KMS-11 (cell line): ENCODE results near the gene TMEM204.

ENCODE experiments used
- H2AFZ ChIP-seq: fragments of 200-600 bp; sonication (generic); 2 replicates; pipeline ENCODE4 v1.6.1; 2016; ENCODE audit warnings: antibody characterized with exemption, mixed run types, low read depth
- H3K27ac ChIP-seq: fragments of 200-600 bp; sonication (generic); 2 replicates; pipeline ENCODE4 v1.6.1; 2016; ENCODE audit warnings: mild to moderate bottlenecking, mixed run types
- H3K27me3 ChIP-seq: fragments of 200-600 bp; sonication (generic); 2 replicates; pipeline ENCODE4 v1.6.1; 2017; ENCODE audit warnings: mild to moderate bottlenecking, low read depth, mixed run types, moderate library complexity; ENCODE audit not compliant: insufficient read depth
- H3K36me3 ChIP-seq: fragments of 200-600 bp; sonication (generic); 2 replicates; pipeline ENCODE4 v1.6.1; 2017; ENCODE audit warnings: mild to moderate bottlenecking, mixed run types; ENCODE audit not compliant: insufficient read depth
- H3K4me1 ChIP-seq: fragments of 200-600 bp; sonication (generic); 2 replicates; pipeline ENCODE4 v1.6.1; 2016; ENCODE audit warnings: mild to moderate bottlenecking, low read depth, mixed run types; ENCODE audit not compliant: poor library complexity, severe bottlenecking
- H3K4me2 ChIP-seq: fragments of 200-600 bp; sonication (generic); 2 replicates; pipeline ENCODE4 v1.7.0; 2016; ENCODE audit warnings: mild to moderate bottlenecking, mixed run types
- H3K4me3 ChIP-seq: fragments of 200-600 bp; sonication (generic); IDR thresholded peaks from 2 replicates; pipeline ENCODE4 v1.6.1; 2017; ENCODE audit warnings: low read depth, low read length, mixed read lengths; ENCODE audit not compliant: insufficient read depth
- H3K79me2 ChIP-seq: fragments of 200-600 bp; sonication (generic); 2 replicates; pipeline ENCODE4 v1.6.1; 2016; ENCODE audit warnings: low read depth, mixed run types; ENCODE audit not compliant: insufficient read depth
- H3K9ac ChIP-seq: fragments of 200-600 bp; sonication (generic); 2 replicates; pipeline ENCODE4 v1.6.1; 2016; ENCODE audit warnings: mild to moderate bottlenecking, mixed run types
- H4K20me1 ChIP-seq: fragments of 200-600 bp; sonication (generic); 2 replicates; pipeline ENCODE4 v1.6.1; 2016; ENCODE audit warnings: mild to moderate bottlenecking, mixed run types; ENCODE audit not compliant: insufficient read depth
- CTCF ChIP-seq: fragments of 200-600 bp; sonication (generic); conservative IDR thresholded peaks from 2 replicates; pipeline ENCODE4 v1.6.1; 2017; ENCODE audit warnings: low read depth, mild to moderate bottlenecking, antibody characterized with exemption, low read length, moderate library complexity, mixed read lengths

Gene TMEM204

DNA sequence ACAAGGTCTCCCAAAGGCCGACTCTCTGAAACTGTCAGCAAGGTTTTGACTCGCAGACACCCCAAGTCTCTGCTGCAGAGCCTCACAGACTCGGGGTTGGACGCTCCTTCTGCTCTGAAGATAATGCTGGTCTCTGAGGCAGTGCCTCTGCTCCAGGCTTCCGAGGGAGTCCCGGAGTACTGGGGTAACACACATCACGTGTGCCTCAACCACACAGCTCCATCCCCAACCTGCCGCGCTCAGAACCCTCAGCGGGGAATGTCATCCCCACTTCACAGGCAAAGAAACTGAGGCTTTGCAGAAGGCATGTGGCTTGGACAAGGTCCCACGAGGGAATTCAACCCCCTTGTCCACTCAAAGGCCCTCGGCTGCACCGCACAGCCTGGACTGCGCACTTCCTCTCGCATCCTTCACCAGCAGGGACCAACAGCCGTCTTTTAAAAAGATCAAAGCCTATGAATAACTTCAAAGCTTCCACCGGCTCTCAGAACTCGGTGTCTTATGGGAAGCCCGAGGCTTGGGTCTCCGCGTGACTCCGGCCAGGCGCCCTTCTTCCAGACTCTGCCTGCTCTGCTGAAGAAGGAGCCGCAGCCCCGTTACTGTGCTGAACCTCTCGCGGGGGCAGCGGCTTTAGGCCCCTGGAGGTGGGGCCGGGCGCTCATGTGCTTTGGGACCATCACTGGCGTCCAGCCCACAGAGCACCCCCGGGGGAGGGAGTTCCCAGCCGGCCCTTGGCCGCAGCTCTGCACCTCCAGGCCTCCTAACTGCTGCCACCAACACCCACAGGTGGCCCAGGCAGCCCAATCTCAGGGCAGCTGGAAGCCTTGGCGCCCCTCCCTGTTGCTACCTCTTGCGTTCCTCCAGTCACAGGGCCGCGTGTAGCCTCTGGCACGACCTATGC, 2.2 kb downstream of the TMEM204 start:
- H4K20me1 ChIP-seq, result no peaks in the 10 kb centered on the region

GRCh38 chr16:1536601-1537000, 3.1 kb downstream of the TMEM204 start:
- Histone ChIP-seq H3K9ac (no peak overlapping the region), H3K79me2 (no peaks in the 10 kb centered on the region), H3K4me2 (no peak overlapping the region)

More for the DNA sequence above, 2.2 kb downstream of the TMEM204 start:
- Histone ChIP-seq H3K4me2 (no peak overlapping the region), H3K4me3 (no peak overlapping the region), H3K79me2 (no peaks in the 10 kb centered on the region), H3K9ac (no peak overlapping the region), H3K36me3 (no peaks in the 10 kb centered on the region), H2AFZ (no peak overlapping the region), H3K27ac (no peak overlapping the region), H3K27me3 (peaks cover 26% of the 10 kb centered on the region), H3K4me1 (no peaks in the 10 kb centered on the region)
- TF ChIP-seq CTCF, result no peak

GRCh38 chr16:1537138-1537577, 3.7 kb downstream of the TMEM204 start:
- Histone ChIP-seq H3K27me3 (peaks cover 15% of the 10 kb centered on the region; the same call in 1 of the 2 replicates), H3K9ac (no peak overlapping the region), H2AFZ (no peak overlapping the region), H3K4me2 (no peak overlapping the region), H3K4me1 (no peaks in the 10 kb centered on the region), H3K36me3 (no peaks in the 10 kb centered on the region), H4K20me1 (no peaks in the 10 kb centered on the region), H3K27ac (no peak overlapping the region), H3K79me2 (no peaks in the 10 kb centered on the region), H3K4me3 (no peak overlapping the region)
- no peak for TF ChIP-seq CTCF

More at GRCh38 chr16:1536601-1537000, 3.1 kb downstream of the TMEM204 start:
- Histone ChIP-seq H4K20me1 (no peaks in the 10 kb centered on the region), H2AFZ (no peak overlapping the region), H3K4me1 (no peaks in the 10 kb centered on the region), H3K4me3 (no peak overlapping the region), H3K27me3 (peaks cover 17% of the 10 kb centered on the region; the same call in 1 of the 2 replicates), H3K36me3 (no peaks in the 10 kb centered on the region), H3K27ac (no peak overlapping the region)
- no peak for TF ChIP-seq CTCF

DNA sequence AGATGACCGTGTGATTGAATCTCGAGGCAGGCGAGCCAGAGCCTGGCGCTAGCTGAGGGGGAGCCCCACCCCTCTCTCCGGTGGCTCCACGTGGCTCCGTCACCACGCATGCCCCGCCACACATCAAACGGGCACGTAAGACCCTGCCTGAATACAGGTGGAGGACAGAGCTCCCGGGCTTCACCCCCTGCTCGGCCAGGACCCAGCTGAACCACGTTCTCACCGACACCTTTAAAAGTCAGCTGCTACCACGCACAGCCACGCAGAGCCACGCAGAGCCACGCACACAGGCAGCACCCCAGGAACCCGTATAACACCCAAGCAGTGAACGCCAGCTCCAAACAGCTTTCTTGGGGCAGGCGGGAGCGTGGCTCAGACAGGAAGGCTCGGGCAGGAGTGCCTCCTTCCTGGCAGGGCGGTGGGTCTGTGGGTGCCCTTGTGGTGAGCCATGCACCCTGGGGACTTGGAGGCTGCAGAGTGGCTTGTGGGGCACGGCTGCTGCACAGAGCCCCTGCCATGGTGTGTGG, 4.4 kb downstream of the TMEM204 start:
- Histone ChIP-seq H3K27ac (no peak overlapping the region), H2AFZ (no peak overlapping the region), H4K20me1 (no peaks in the 10 kb centered on the region), H3K4me3 (no peak overlapping the region), H3K4me2 (no peak overlapping the region), H3K4me1 (no peaks in the 10 kb centered on the region), H3K79me2 (no peaks in the 10 kb centered on the region), H3K27me3 (peaks cover 9% of the 10 kb centered on the region; the same call in 1 of the 2 replicates), H3K36me3 (no peaks in the 10 kb centered on the region), H3K9ac (no peak overlapping the region)
- TF ChIP-seq CTCF, result no peak
